ENCODE data around the gene COG2. TPM values are rescaled to one million over a fixed set of nuclear protein-coding genes. Genes with fewer than 3 reads are reported as not detected.
A peak's percentile ranks its signal among the peaks of the same experiment; 100 is the strongest.

Gene COG2
- total RNA-seq, 4 donors from 2014 or later, result 16.6 to 27.3 (median 20.5) TPM

GRCh38 chr1:230643908-230644307 is 1.6 kb downstream of the COG2 start:
- 42 to 51% methylated on average over 4 of the region's 4 CpGs for WGBS, 2 donors

GRCh38 chr1:230646710-230647302 is 4.5 kb downstream of the COG2 start:
- Histone ChIP-seq H3K4me1 (peaks cover 0 to 35% (median 16%) of the 10 kb centered on the region in 4 donors), H3K36me3 (peaks cover 0 to 14% (median 0%) of the 10 kb centered on the region in 3 donors), H3K4me3 (no peak overlapping the region), H3K27ac (no peak overlapping the region), H3K9me3 (no peaks in the 10 kb centered on the region), H3K27me3 (no peaks in the 10 kb centered on the region)
- WGBS, 2 donors, result 89 to 91% methylated on average over 4 of the region's 4 CpGs
- TF ChIP-seq CTCF (IDR thresholded peaks at IDR 0.05) (no peak), EP300 (IDR thresholded peaks at IDR 0.05) (no peak), POLR2A (IDR thresholded peaks at IDR 0.05) (no peak)
- DNase-seq (ENCODE audit: low spot score in 2 of 2), result no peak

More at GRCh38 chr1:230643908-230644307, 1.6 kb downstream of the COG2 start:
- TF ChIP-seq POLR2A (IDR thresholded peaks at IDR 0.05) (no peak), CTCF (IDR thresholded peaks at IDR 0.05) (no peak), EP300 (IDR thresholded peaks at IDR 0.05) (no peak)
- Histone ChIP-seq H3K27ac (no peak overlapping the region), H3K27me3 (no peaks in the 10 kb centered on the region), H3K36me3 (peaks cover 0 to 14% (median 0%) of the 10 kb centered on the region in 3 donors), H3K4me3 (peak overlapping the region in 2 of 4 donors; percentile 14 to 92), H3K4me1 (peaks cover 0 to 36% (median 16%) of the 10 kb centered on the region in 4 donors), H3K9me3 (no peaks in the 10 kb centered on the region)
- no peak for DNase-seq (ENCODE audit: low spot score in 2 of 2)

GRCh38 chr1:230647321-230647720 is 5.0 kb downstream of the COG2 start:
- peaks cover 0 to 14% (median 0%) of the 10 kb centered on the region in 3 donors for H3K36me3 ChIP-seq
- no peaks in the 10 kb centered on the region for H3K9me3 ChIP-seq
- DNase-seq (ENCODE audit: low spot score in 2 of 2), result no peak
- TF ChIP-seq CTCF (IDR thresholded peaks at IDR 0.05) (no peak), POLR2A (IDR thresholded peaks at IDR 0.05) (no peak), EP300 (IDR thresholded peaks at IDR 0.05) (no peak)
- no peaks in the 10 kb centered on the region for H3K27me3 ChIP-seq
- no peak overlapping the region for H3K4me3 ChIP-seq
- WGBS, 2 donors, result 70 to 73% methylated on average over 5 of the region's 5 CpGs
- H3K4me1 ChIP-seq, result peaks cover 0 to 31% (median 16%) of the 10 kb centered on the region in 4 donors
- H3K27ac ChIP-seq, result no peak overlapping the region

GRCh38 chr1:230648114-230648513 is 5.8 kb downstream of the COG2 start:
- 92 to 95% methylated on average over 3 of the region's 3 CpGs for WGBS, 2 donors
- no peak for TF ChIP-seq EP300 (IDR thresholded peaks at IDR 0.05)
- no peak for TF ChIP-seq CTCF (IDR thresholded peaks at IDR 0.05)
- no peak for TF ChIP-seq POLR2A (IDR thresholded peaks at IDR 0.05)
- Histone ChIP-seq H3K27ac (no peak overlapping the region), H3K4me3 (no peak overlapping the region), H3K9me3 (no peaks in the 10 kb centered on the region), H3K36me3 (peaks cover 0 to 14% (median 0%) of the 10 kb centered on the region in 3 donors), H3K4me1 (peaks cover 0 to 30% (median 16%) of the 10 kb centered on the region in 4 donors), H3K27me3 (no peaks in the 10 kb centered on the region)
- DNase-seq (ENCODE audit: low spot score in 2 of 2), result no peak

GRCh38 chr1:230650300-230650699 is 8.0 kb downstream of the COG2 start:
- Histone ChIP-seq H3K9me3 (peaks cover 0 to 5% (median 0%) of the 10 kb centered on the region in 4 donors), H3K27me3 (no peaks in the 10 kb centered on the region), H3K36me3 (peaks cover 0 to 14% (median 0%) of the 10 kb centered on the region in 3 donors), H3K4me3 (no peak overlapping the region), H3K4me1 (peaks cover 0 to 8% (median 0%) of the 10 kb centered on the region in 4 donors), H3K27ac (no peak overlapping the region)
- DNase-seq (ENCODE audit: low spot score in 2 of 2), result no peak
- TF ChIP-seq POLR2A (IDR thresholded peaks at IDR 0.05), result no peak
- no peak for TF ChIP-seq CTCF (IDR thresholded peaks at IDR 0.05)
- no peak for TF ChIP-seq EP300 (IDR thresholded peaks at IDR 0.05)
- 97 to 100% methylated on average over 1 of the region's 1 CpG for WGBS, 2 donors

Data from tibial nerve (tissue), 4 donors.